ENCODE results near the gene SLCO4C1.
A peak's percentile ranks its signal among the peaks of the same experiment; 100 is the strongest.

SLCO4C1 gene

DNA sequence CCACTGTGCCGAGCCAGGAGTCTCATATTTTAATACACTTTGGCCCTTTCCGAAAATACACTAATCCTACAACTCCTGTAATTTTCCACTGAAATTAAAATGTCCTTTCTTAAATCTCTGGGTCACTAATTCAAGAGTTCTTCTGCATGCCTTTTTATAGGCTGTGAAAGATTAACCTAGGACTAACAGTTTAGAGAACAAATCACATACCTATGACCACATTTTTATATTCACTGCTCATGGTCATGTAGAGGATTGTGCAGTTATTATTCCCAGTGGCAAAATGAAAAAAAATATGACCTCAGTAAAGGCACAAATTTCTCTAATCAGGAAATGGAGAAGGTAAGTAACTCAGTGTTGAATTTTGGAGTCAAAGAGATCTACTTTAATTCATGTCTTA lies 33.4 kb downstream of the SLCO4C1 start:
- no peak for DNase-seq

DNA sequence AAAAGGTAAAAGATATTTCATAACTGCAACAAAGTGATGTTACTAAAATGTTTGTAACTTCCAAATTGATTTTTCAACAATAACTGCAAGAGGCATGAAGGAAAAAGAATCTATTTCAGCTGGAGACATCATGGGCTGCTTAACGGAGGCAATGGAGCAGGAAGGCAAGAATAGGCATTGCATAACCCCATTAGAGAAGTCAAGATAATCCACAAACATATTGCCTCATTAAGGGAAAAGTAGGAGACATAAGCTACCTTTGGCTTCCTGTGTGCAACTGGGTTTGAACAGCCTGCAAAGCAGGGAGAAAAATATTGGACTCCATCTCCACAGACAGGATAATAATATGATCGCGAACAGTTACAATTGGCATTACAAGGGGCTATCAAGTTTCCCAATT lies 46.7 kb downstream of the SLCO4C1 start:
- no peak for DNase-seq

GRCh38 chr5:102243213-102243612 lies 52.9 kb downstream of the SLCO4C1 start:
- DNase-seq = no peak

- DNase-seq = no peak
Observed at GRCh38 chr5:102241809-102242421, 54.2 kb downstream of the SLCO4C1 start.

- no peak for DNase-seq
Observed at GRCh38 chr5:102231693-102232619, 64.1 kb downstream of the SLCO4C1 start.

- DNase-seq = no peak
Observed at GRCh38 chr5:102229685-102230084, 66.4 kb downstream of the SLCO4C1 start.

DNA sequence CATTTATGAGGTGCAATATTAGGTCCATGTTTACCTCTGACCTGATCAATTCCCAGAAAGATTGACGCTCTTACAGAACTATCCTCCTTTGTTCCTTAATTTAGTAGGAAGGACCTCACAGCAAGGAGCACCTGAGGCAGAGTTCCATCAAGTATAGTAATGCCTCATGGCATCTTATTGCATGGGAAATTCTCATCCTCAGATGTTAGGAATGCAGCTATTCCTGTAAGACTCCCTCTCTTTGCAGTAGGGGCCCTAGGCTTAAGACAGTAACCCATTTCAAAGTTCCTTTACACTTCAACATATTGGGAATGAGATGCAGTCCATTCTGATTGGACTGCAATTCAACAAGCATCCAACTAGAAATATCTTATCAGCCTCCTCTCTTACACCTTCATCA lies 69.8 kb downstream of the SLCO4C1 start:
- no peak for DNase-seq

DNA sequence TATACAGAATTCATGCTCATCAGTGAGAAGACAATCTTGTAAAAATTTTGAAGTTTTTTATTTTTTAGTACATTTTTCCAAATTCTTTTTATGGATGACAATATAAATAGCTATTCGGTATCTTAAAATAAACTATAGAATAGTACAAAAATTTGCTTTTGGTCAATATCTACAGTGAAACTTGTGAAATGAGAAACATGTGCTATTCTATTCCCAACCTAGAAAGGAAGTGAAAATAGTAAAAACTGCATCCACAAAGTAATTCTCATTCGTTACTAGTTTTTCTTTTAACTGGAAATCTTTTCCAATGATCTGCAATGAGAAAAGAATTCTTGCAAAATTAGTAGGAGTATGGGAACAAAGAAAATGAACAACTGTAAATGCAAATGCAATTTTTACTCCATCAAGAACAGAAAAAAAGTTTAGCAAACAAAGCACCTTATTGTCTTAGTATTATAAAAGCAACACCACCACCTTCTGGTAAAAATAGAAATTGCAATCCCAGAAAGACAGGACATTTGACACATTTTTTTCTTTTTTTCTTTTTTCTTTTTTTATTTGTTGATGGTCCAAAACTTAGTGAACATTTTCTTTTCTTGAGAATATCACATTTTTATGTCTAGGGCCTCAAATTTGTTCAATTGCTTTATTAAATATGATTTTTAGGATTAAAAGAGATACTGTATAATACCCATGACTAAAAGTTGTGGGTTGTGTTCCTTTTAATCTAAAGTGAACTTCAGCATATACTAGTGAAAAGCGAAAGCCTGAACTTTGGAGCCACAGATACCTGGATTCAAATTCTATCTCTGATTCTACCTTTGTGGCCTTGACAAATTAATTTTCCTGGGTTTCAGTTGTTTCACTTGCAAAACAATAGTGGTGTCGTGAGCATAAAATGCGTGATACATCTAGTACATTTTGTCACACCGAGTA lies 72.3 kb downstream of the SLCO4C1 start:
- DNase-seq = peak; percentile 11

DNA sequence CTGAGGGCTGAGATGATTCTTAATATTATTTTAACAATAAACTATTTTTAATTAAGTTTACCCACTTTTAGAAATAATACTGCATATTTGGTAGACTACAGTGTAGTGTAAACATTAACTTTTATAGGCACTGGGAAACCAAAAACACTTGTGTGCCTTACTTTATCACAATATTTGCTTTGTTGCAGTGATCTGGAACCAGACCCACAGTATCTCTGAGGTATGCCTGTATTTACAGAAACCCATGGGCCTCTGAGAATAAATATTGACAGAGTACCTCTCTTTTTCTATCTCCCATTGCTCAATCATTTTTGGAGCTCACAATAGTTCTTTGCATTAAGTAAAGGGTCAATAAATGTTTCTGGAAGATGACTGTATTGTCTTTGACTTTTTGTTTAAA lies 73.3 kb downstream of the SLCO4C1 start:
- no peak for DNase-seq

DNA sequence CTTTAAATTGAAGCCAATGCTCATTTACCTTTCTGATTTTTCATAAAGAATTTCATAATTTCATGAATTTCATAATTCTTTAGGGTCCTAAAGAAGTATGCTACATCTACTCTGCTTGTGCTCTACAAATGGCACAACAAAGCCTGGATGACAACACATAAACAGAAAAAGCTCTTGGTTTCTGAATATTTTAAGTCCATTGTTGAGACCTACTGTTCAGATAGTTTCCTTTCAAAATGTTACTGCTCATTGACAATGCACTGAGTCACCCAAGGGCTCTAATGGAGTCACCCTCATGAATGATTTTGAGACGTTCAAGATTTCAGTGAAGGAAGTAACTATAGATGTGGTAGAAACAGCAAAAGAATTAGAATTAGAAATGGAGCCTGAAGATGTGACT lies 74.1 kb downstream of the SLCO4C1 start:
- DNase-seq = no peak

DNA sequence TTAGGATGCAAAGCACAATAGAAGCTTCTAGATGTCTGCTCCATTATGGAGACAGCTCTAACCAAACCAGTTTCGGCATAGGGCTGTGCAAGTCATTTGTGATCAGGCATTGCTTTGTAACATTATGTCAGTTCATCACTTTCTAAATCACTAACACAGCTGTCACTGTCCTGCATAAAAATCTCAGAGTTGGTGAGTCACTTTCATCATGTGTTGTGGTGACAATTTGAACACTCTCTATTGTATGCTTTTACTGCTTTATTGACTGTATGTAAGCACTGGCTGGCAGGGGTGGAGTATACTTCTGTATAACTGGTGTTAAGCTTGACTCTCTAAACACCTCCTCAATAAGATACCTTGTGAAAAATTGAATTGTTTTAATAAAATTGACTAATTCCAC lies 77.9 kb downstream of the SLCO4C1 start:
- no peak for DNase-seq

DNA sequence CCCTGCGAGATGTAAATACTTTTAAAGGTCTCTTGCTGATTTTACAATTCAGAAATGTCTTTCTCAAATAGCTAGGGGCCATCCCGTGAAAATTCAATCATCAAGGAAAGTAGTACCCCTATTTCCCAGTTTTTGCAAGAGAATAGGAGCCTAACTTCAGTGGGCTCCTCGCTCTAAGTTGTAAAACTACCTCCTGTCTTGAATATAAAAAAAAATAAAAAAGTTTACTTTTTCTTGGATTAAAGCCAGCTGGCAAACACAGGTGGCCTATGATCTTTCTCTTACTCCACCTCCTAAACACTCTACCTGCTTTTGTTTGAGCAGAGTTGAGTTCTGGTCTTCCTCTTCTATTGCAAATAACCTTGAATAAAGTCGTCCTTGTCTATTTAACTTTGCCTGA lies 79.4 kb downstream of the SLCO4C1 start:
- no peak for DNase-seq

GRCh38 chr5:102211165-102211564 lies 84.9 kb downstream of the SLCO4C1 start:
- no peak for DNase-seq

GRCh38 chr5:102200861-102201260 lies 95.2 kb downstream of the SLCO4C1 start:
- no peak for DNase-seq

DNA sequence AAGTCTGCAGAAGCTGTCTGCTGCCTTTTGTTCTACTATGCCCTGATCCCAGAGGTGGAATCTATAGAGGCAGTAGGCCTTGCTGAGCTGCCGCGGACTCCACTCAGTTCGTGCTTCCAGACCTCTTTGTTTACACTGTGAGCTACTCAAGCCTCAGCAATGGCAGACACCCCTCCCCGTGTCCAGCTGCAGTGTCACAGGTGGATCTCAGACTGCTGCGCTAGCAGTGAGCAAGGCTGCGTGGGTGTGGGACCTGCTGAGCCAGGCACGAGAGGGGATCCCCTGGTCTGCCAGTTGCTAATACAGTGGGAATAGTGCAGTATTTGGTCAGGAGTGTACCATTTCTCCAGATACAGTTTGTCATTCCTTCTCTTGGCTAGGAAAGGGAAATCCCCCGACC lies 99.6 kb downstream of the SLCO4C1 start:
- no peak for DNase-seq

Data from fibroblast of skin of back (primary cell).